Activated CD4-positive, alpha-beta T cell treated with anti-CD3 and anti-CD28 coated beads, Interleukin-2, amount 50 U/mL, for 24 hours (primary cell): ENCODE data around the gene ITGA6.

Experiments used
- DNase-seq, 2 donors: peaks; one replicate each; pipeline ENCODE4 v3.0.0-alpha.2; 2020; ENCODE audit warnings: low read depth in 1 of 2, low spot score in 1 of 2

ITGA6 gene

DNA sequence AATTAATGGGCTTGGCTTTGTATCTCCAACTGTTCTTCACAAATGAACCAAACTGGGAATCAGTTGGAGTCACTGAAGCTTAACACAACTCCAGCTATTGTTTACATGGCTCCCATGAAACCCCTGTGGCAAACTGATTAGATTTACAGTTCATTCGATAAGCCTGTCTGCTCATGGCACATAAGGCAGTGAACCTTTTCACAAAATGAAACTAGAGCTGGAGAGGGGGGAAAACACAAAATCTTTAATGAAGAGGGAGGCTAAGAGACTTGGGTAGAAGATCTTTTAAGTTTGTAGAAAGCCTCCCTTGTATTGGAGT is 11.6 kb upstream of the ITGA6 start:
- DNase-seq: no peak

DNA sequence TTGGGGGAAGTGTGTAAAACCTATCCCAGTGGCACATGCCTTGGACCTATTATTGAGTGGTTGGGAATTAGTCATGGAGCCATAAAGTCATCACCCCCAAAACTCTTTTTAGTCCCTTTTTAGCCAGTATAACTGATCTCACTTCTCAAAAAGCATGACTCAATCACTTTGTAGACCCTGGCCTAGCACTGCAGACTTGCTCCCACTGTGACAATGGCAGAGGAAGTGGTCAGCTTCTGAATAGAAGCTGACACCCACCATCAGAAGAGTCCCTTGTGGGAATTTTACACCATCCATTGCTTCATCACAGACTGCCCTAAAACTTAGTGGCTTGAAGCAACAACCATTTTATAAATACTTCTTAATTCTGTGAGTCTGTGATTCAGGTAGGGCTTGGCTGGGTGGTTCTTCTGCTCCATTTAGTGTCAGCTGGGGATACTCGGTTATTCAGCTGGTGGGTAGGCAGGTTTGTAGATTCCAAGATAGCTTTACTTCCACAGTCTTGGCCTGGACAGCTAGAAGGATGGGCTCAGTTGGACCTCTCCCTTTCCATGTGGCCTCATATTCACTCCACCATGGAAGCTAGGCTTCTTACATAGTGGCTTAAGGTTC is 10.8 kb upstream of the ITGA6 start:
- no peak for DNase-seq

DNA sequence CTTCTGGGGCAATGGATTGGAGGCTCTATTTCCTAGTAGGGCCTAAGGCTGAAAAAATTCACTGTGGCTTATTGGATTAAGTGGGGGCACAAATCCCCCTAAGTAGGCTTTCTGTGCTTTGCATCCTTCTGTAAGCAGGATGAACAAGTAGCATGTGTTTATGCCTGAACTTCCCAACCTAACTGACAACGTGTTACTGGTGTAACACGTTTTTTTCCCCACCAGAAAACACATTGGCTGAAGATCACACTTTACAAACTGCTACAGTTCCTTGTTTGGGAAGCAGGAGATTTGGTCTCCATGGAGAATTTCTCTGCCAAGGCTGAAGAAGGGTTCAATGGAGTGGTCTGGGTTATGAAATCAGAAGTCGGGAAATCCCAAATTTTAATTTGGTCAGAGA is 7.2 kb upstream of the ITGA6 start:
- DNase-seq: no peak

DNA sequence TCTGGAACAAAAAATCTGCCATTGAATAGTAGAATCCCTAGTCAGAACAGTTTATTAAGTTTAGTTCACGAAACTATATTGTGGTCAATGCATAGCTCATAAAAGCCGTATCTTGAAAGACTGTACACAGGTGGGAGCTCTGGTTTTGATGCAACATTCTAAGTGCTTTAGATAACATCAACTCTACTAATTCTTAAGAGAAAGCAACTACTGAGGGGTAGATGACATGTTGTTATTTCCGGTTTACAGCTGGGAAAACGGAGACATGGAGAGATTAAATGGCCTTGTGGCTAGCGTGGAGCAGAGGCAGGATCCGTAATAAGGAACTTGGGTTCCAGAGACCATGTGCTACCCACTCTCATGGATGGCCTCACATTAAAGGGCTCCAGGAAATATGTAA is 4.2 kb upstream of the ITGA6 start:
- DNase-seq: no peak

DNA sequence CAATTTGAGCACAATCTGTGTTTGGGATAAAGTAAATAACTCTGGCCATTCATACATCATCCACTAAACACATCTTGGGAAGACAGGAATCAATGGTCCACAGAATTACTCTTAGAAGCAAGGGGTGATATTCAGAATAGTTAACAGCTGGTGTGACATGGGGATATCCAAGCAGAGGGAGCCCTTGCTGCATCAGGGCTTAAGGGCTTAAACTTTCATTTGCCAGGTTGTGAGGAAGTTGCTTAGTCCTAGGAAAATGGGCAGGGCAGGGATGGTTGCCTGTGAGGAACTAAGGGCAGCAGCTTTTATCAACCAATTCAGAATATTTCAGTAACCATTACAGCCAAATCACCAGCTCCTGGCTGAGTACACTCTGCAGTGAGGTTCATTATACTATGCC is 2.0 kb upstream of the ITGA6 start:
- DNase-seq: no peak

DNA sequence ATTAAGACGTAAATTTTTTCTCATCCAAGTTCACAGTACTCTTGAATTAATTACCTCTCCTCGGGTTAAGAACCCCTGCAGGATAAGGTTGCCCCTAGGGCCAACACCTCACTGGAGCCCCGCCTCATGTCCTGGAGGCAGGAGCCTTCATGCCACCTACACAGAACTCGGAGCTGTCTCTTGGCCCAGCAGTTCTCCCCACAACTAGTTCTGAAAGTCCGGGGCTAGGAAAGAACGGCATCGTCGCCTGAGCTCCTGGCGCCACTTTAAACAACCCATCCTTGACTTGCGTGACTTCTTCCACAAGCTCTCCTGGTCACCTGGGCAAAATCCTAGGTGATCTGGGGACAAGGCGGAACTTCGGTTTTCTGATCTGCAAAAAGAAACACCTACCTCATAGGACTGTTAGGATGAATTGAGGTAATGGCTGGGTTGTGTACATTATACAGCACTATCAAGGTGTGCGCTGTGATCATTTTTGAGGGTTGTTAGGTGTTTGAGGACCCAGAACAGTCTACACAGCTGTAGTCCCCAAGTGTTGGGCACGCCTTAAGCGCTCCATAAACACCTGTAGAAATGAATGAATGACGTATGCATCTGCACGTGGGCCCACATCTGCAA is 641 bp upstream of the ITGA6 start:
- DNase-seq: no peak

DNA sequence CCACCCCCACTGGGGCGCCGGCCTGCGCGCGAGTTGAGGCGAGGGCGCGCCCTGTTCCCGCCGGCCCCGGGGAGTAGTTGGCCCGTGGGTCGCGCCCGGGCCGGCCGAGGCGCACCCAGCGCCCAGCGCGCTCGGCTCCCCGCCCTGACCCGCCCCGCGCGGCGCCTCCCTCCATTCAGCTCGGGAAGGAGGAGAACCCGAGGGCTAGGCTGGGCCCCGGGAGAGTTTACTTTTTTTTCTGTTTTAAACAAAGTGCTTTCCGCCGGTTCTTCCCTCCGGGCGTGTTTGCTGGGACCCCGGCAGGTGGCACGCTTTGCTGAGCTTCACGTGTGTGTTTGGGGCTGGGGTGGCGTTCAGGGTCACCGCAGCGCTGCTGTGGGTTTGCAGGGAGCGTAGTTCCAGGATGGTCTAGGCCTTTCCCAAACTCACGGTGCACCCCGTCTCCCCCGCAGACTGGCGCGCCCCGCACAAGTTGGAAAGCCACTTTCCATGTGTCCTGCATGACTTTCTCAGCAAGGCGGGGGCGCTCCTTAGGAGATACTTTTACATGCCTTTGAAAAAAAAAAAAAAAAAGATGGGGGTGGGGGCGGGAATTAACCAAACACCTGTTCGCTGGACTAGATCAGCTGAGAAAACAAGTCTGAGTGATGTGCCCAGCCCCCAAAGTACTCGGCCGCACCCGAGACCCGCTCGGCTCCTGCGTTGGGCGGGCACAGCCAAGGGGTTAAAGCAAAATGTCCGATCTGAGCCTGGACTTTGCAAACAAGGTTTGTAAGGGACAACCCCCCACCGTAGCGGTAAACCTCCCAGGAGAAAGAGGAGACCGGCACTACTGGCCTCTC is 825 bp downstream of the ITGA6 start:
- peak in 1 of 2 donors; percentile 38 for DNase-seq

DNA sequence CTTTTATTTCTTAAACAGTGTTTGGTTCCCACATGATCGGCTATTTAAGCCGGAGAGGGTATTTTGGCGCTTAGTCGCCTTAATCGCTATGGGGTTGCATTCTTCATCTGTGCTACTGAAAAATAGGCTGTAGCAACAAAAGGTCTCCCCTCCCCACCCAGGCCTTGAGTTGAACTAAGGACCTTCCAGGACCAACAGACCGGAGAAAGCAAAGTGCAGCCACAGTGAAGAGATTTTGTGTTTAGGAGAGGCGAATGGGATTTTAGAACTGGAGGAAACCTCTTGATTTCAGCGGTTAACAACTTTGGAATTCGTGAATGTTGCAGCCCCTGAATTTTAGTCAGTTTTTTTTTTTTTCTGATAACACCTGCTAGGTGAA is 1.4 kb downstream of the ITGA6 start:
- no peak for DNase-seq

DNA sequence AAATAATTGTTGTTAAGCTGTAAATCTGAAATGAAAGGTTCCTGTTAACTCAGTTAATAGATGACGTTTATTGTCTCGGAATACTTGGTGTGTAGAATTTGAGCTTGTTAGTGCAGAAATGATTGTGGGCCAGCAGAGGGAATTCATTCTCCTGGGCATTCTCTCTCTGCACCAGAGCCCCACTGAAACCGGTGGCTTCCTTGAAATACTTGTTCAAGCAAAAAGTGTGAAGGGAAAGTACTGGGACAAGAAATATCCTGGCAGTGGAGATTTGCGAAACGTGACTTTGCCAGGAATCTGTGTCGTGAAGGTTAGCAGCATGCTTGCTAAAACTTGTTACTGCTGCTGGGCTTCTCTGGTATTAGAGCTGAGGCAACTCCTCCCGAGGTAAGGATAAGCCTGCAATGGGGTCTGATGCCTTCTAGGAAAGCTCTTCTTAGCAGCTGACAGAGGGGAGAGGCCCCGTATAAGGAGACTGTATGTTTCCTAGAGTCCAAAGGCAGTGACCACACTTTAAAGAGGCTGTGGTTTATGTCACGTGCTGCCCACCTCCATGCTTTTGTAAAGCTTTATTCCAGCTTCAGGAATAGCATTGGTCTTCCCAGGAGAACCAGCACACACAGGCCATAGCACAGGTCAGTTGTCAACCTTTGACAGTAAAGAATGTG is 2.0 kb downstream of the ITGA6 start:
- no peak for DNase-seq

DNA sequence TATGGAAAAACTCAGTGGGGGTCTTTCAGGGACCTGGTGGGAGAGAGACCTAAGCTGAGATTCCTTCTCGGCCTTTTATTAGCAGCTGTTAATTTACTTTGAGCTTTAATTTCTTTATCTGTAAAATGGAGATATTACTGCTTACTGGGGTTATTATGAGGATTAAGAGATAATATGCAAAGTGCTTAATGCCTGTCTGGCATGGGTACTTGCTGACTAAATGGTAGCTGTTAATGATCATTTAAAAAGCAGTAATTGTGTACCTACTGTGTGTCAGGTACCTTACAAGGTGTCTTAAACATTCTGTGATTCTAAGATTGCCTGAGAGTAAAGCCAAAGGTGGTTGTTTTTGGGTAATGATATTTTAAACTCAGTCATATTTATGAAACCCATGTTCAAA is 2.6 kb downstream of the ITGA6 start:
- DNase-seq: no peak

DNA sequence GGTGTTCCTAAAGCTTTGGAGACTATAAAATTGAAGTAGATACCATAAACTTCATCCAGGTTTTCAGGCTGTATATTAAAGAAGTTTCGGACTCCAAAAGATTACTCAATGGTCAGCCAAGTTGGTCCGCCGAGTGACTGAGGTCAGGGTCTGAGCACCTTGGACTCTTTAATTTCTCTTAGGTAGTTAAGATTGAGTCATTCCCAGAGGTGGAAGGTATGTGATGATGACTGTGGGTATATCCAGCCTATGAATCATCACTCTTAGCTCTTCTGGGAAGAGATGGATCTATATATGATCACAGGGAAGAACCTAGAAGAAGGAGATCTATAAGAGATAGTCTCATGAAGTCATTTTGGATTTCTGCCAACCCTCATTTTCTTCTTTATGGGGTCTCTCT is 3.3 kb downstream of the ITGA6 start:
- DNase-seq: no peak

DNA sequence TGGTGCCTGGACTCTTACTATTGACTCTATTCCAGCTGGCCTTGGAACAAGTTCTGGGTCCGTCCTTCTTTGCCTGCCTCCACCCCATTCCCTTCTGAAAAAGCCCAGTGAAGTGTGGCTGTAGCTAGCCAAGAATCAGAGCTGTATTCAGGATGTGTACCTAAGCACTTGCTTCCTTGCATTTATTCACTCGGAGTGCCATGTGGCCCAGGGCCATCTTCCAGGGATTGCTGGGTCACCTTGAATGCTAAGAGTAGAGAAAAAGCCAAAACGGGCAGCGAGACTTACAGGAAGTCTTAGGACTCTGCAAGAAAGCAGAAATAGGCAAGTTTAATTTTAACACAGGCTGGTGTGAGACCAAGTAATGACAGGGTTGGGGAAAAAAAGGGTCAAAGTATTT is 4.1 kb downstream of the ITGA6 start:
- DNase-seq: no peak

DNA sequence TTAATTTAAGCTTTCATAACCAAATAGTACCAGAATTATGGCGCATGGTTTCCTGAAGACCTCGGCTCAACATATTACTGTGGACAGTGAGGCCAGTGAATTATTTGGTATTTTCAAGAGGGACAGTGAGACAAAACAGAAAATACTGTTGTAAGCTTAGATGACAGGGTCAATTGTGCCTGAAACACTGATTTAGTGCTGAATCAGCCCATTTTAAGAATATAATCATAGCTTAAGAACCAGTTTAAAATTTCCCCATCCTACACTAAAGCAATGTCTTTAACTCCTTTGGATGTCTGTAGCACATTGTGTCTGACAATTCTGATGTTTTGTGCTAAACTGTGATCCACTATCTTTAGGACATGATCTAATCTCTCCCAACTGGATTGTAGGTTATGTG is 4.6 kb downstream of the ITGA6 start:
- DNase-seq: no peak

DNA sequence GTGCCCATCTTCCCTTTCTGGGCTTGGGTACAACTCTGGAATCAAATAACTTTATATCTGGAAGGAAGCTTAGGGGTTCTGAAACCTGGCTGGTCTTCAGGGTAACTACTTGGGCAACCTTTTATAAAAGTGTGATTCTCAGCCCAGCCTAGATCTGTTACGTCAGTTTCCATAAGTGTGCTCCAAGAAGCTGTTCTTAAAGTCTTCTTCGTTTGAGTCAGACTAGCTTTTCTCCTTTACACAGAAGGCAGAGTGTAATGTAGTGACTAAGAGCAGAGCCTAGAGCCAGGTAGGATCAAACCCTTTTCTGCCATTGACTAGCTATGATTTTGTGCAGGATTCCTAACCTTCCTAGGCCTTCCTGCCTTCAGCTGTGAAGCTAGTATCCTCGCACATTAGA is 5.8 kb downstream of the ITGA6 start:
- no peak for DNase-seq

DNA sequence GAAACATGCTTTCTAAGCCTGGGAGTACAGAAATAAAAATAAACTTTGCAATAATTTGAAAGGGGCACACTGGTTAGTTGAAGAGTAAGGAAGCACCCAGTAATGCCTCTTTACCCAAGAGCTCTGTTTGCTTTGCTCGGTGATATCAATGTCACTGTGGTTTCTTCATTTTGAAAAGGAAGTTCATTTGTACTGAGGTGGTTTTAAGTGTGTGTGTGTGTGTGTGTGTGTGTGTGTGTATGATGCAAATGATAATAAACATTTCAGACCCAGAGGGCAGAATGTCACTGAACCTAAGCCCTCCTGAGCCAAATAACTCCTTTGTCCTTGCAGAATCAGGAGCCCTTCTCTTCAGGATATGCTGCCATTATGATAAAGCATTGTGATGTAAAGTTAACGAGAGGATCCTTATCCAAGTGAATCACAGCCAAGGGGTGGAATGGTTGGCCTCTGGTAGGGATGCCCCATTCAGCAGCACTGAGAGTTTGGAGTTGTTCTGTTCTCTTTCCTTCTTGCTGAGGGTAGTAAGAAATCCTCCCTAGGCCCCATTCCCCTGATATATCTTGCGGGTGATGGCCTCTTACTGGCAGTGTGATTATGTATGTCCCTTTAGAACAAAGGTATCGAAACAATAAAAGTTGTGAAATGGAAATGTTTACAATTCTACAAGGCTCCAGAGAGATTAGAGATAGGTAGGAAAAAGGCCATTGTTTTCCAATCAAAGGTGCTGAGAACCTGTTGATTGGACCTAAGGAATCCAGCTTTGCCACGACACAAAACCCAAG is 7.6 kb downstream of the ITGA6 start:
- no peak for DNase-seq

DNA sequence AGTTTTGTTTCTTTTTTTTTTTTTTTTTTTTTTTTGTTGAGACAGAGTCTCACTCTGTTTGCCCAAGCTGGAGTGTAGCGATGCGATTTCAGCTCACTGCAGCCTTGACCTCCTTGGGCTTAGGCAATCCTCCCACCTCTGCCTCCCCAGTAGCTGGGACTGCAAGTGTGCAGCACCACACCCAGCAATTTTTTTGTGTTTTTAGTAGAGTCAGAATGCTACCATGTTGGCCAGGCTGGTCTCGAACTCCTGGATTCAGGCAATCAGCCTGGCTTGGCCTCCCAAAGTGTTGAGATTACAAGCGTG is 8.2 kb downstream of the ITGA6 start:
- no peak for DNase-seq

DNA sequence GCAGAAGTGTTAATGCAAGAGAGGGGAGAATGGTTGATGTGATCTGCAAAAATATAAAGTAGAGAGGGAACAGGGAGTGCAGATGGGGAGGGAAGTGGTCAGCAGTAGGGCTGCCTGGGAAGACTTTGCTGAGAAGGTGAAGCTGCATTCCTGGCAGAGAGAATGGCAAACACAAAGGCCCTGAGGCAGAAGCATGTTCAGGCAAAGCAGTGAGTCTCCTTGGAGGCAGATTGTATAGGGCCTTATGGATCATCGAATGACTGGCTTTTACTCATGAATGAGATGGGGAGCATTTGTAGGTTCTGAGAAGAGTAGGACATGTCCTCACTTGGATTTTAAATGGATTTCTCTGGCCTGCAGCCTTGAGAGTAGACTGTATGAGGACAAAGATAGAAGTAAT is 9.5 kb downstream of the ITGA6 start:
- no peak for DNase-seq

DNA sequence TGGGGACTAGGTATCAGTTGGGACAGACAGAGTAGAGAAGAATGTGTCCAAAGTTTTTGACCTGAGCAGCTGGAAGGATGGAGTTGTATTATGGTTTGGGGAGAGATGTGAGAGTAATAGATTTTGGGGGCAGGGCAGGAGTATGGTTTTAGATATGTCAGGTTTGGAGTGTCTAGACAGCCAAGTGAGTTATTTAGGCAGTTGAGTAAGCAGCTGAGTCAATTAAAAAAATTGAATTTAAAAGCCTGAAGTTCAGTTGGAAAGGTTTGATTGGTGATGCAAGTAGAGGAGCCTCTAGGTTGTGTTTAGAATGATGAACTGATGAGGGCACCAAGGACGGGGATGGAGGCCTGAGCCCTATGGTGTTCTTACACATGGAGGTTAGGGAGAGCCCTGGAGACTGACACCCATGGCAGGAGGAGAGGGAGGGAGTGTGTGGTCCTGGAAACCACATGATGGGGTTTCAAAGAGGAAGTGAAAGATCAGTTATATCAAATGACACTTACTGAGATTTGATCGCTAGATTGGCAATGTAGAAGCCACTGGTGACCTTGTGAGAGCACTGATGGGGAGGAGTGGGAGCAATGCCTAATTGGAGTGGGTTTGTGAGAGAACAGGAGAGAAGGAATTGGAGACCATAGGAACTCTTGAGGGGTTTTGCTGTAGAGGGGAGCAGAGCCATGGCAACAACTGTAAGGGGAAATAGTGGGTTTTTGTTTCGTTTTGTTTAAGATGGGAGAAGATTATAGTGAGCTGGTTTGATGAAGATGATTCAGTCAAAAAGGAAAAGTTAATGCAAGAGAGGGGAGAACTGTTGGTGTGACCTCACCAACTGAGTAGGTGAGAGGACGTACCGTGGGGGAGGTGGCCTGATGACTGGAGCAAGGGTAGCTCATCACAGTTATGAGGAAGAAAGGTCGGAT is 10.3 kb downstream of the ITGA6 start:
- DNase-seq: peak; percentile 16 to 60

DNA sequence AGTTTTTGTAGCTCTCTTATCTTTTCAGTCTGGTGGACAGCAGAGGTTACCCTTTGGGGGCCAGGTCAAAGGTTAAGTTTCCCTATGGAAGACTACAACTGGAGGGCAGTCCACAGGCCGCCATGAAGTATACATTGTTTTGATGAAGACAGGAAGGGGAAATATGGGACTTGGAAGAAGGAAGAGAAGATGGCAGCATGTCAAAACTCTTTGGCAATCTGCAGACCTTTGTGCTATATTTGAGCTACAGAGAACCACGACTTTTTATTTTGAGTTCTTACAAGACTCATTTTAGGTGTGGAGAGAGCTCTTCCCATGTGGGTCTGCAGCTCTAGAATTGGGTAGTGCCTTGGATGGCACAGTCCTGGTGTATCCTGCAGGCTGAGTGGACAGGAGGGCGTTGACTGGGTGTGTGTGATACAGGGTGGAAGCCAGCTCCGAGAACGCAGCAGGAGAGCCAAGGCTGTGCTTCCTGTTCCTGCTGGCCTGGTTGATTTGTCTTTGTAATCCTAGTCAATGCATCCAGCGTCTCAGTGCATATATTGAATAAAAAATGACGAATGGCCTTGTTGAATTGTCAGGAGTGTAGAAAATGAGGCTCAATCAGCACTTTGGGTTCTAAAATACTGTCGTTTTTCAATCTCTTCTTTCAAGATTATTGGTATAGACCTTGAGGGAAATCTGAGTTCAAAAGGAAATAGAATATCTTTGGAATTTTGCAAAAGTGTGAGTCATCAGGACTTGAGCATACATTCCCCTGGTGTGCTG is 11.5 kb downstream of the ITGA6 start:
- no peak for DNase-seq

DNA sequence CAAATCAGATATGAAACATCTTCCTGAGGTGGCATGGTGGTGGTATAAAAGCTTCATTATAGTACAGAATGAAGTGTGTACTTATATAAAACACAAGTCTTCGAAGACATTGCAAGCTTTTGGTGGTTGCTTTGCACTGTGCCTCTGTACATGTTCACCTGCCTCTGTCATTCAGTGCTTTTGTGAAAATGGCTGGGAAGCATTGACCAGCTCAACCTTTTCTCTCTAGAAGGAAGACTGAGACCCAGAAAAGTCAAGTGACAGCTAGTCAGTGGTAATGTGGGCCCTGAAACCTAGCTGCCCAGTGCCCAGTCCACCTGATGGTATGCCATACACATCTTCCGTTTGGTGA is 12.1 kb downstream of the ITGA6 start:
- no peak for DNase-seq
